Putamen (tissue), 1 donor: Measurements from ENCODE around the gene UBALD1.
"Not testable (repeated sequence)": the region's sequence is repeated elsewhere in the genome, so short reads cannot be mapped to it uniquely, and the experiment has no call there.

ENCODE experiments used
- DNase-seq: peaks from one replicate; pipeline ENCODE4 v3.0.0-alpha.2; 2016; ENCODE audit warnings: low spot score

UBALD1 gene

DNA sequence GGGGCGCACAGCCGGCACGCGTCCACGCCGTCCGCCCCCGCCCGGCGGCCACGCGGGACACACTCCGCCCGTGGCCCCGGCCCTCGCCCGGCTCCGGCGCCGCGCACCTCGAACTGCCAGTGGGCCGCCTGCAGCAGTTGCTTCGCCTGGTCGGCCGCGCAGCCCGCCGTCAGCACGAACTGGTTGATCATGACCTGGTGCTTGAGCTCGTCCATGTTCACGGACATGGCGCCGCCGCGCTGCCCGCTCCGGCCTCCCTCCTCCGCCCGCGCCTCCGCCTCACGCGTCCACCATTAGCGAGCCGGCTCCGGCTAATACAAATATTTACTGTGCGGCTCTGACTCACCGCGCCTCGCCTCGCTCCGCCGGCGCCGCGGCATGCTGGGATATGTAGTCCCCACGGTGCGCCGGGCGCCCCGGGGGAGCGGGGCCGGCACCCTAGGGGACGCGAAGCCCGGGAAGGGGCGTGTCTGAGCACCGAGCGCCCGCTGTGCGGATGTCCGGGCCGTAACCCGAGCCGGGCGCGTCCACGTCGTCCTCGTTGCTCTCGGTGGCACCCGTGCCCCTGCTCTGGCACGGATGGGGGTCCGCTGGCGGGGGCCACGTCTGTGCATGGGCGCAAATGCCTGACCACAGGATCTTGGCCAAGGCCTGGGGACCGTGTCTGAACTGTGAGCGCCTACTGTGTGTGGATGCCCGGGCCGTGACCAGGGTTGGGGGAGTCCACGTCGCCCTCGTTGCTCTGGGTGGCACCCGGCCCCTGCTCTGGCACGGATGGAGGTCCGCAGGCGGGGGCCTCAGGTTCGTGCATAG lies at the start of gene UBALD1:
UBALD1 (minus strand) TSS at position 318 of the 813 bp plus-strand sequence; CDS start at position 227, 91 bp downstream.
- DNase-seq = peak; percentile 86

DNA sequence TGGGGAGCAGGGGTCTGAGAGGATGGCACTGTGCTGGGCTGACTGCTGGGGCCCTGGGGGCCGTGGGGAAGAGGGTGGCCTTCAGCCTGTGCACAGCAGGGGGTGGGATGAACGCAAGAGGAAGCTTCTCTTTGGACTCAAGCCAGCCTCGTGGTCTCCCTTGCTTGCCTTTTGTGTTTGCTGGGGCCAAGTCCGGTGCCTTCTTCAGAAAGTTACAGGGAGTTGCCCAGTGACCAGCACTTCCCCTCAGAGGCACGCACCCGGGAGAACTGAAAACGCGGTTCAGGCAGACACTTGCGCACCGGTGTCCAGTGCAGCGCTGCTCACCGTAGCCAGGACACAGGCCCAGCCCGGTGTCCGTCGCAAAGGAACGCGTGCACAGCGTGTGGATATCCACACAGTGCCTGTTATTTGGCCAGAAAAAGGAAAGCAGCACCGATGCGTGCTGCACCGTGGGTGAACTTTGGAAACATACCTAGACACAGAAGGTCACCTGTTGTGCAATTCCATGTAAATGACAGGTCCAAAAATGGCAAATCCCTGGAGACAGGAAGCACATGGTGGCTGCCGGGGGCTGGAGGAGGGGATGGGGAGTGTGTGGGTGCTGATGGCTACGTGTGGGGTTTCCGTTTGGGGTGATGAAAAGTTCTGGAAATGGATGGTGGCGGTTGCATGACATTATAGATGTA lies 49.2 kb upstream of the UBALD1 start:
- peak; percentile 47 for DNase-seq

DNA sequence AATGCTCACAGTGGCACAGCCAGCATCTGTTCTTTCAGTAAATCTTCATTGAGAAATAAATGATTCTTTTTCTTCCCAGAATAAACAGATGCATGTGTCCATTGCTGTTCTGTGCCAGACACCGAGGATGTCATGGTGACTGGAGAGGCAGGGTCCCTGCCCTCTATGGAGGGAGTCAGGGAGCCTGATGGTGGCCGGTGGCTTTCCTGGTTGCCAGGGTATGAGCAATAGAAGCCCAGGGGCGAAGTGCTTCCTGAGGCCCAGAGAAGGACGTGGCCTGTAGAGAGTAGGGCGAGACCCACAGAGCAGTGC lies 48.7 kb upstream of the UBALD1 start:
- DNase-seq = no peak

DNA sequence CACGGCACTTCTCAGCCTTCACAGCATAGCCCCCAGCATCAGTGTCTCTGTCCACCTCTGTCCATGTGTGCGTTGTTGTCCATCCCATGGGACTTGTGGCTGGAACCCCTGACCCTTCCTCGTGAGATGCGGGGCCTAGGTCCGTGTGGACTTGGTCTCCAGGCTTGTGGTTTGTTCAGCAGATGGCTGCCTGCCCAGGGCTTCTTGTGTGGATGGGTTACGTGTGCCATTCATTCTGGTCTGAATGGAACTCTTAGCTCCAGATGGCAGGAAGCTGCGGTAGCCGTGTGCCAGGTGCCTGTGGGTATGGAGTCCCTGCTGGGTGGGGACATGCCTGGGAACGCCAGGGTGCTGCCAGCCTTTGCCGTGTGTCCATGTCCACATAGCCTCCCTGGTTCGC lies 47.0 kb upstream of the UBALD1 start:
- DNase-seq = no peak

DNA sequence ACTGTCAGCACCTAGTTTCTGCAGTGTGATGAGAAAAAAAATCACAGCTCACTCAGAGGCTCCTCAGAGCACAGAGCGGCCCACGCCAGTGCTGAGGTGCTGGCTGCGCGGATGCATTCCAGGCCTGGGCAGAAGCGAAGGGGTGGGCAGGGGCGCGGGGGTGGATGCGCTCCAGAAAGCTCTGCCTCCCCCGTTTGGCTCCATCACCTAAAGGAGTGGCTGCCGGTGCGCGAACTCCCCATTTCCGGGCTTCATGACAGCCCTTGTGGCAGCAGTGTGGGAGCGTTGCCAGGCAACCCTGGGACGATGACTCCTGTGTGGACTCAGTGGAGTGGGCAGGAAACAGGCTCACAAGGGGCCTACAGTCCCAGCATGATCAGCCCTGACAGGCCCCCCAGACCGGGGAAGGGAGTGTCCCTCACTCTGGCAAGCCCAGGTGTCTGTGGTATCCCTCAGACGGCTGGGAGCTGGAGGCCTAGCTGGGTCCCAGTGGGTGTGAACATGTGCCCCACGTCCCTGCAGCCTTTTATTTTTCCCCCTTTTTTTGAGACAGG lies 45.8 kb upstream of the UBALD1 start:
- peak; percentile 82 for DNase-seq

DNA sequence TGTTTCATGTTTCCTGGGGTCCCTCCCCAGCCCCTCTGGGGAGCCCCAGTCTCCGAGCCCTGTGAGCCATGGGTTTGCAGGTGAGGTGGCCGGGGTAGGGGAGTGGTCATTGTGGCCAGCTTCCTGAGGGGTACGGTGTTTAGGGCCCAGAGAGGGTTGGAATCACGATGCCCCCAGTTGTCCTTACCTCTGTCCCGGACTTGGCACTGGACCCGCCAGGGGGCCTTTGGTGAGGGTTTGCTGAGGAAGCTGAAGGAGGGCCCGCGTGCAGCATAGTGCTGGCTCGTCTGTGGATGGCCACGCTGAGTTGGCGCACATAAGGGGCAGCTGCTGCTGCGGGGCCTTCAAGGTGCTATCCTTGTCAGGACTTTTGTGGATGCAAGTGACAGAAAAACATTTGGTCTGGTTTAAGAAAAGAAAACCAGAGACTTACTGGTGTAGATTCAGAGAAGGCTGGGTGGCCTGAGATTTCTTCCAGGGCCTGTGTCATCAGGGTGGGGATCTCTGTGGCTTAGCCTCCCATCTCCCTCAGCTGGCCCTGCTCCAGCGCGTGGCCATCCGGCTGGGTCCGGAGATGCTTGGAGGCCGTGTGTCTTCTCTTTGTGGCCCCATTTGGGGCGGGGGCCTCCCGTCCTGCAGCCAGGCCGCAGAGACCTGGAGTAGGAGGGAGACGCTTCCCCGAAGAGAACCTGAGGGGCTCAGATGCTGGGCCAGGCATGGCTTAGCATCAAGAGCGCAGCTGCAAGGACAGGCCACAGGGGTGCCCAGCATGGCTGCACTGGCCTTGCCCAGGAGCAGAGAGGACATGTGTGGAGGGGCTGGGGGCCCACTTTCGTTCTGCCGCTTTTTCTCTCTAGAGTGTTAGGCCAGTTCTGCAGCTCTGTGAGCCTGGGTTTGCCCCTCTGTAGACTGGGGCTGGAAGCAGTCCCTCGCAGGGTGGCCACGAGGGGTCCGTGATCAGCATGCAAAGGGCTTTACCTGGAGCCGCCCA lies 45.0 kb upstream of the UBALD1 start:
- DNase-seq = no peak

DNA sequence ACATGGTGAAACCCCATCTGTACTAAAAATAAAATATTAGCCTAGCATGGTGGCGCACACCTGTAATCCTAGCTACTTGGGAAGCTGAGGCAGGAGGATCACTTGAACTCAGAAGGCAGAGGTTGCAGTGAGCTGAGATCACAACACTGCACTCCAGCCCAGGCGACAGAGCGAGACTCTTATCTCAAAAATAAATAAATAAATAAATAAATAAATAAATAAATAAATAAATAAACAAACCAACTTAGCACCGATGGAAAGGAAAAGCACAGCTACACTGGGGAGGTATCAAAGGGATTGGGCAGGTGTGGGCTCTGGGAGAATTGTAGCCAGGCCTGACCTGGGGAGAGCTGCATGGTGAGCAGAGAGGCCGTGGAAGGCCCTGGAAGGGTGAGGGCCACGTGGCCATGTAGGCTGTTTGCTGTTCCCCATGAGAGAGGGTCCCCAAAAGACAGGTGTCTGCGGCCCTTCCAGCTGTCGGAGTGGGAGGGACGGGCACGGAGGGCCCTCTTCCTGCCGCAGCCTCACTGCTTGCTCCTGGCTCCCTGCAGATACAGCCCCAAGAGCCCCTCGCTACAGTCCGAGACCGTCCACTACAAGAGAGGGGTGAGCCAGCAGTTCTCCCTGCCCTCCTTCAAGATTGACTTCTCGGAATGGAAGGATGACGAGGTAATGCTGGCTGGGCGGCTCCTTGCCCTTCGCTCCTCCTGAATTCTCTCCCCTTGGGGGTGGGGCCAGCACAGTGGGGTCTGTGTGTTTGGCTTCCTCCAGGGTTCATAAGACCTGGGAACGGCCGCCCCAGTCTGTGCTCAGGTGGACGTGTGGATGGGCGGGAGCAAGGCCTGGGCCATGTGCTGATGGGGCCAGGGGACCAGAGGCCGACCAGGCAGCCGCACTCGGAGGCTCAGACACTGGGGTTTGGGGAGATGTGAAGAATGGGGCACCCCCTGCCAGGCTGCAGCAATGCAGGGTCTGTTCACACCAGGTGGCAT lies 42.3 kb upstream of the UBALD1 start:
- no peak for DNase-seq

DNA sequence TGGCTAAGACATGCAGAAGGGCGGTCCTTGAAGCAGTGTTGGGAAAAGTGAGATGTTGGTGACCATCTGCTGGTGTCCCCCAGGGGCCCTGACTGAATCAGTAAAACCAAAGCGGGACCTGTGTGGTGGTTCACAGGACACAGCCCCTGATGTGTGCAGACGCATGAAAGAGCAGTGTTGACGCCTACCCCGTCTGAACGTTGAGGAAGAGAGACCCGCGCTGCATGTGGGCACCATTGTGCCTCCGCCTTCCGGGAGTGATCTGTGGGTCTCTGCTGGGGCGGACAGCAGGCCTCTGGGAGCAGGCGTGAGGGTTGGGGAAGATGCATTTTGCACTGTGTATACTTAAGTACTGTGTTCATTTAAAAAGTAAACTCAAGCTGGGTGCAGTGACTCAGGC lies 41.5 kb upstream of the UBALD1 start:
- no peak for DNase-seq

DNA sequence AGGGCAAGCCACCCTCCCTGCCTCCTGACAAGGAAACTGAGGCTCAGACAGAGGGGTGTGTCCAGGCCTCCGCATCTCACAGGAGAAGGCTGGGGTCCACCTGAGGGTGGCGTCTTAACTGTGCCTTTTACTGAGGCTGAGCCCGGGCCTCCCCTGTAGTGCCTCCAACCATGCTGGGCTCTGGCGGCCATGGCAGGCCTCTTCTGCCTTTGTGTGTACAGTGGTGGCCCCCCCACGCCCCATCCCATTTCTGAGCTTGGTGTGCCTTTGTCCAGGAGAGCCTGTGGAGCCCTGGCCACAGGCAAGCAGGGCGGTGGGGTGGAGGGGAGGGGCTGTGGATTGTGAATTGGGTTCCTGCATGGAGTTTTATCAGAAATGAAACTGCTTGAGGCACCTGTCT lies 41.1 kb upstream of the UBALD1 start:
- no peak for DNase-seq

DNA sequence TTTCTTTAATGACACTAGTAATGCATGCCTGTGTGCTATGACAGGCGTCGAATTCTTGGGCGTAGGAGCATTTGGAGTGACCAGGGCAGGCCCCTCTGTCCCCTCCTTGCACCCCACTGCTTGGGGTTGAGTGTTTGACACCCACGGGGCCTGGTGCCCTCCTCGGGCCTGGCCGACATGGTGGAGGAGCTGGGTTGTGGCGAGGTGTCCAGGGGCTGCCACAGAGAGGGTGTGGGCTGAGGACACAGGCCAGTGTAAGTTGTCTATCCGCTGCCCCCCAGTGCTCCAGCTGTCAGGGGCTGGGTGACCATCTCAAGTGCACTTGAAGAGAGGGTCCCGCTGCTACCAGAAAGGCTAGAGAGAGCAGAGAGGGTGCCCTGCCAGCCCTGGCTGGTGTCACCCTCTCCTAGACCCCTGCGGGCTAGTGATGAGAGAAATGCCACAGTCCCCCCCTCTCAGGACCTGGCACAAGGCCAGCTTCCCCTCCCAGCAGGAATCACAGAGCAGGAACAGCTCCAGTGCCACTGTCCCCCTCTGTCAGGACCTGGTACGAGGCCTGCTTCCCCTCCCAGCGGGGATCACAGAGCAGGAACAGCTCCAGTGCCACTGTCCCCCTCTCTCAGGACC lies 40.4 kb upstream of the UBALD1 start:
- DNase-seq = no peak

DNA sequence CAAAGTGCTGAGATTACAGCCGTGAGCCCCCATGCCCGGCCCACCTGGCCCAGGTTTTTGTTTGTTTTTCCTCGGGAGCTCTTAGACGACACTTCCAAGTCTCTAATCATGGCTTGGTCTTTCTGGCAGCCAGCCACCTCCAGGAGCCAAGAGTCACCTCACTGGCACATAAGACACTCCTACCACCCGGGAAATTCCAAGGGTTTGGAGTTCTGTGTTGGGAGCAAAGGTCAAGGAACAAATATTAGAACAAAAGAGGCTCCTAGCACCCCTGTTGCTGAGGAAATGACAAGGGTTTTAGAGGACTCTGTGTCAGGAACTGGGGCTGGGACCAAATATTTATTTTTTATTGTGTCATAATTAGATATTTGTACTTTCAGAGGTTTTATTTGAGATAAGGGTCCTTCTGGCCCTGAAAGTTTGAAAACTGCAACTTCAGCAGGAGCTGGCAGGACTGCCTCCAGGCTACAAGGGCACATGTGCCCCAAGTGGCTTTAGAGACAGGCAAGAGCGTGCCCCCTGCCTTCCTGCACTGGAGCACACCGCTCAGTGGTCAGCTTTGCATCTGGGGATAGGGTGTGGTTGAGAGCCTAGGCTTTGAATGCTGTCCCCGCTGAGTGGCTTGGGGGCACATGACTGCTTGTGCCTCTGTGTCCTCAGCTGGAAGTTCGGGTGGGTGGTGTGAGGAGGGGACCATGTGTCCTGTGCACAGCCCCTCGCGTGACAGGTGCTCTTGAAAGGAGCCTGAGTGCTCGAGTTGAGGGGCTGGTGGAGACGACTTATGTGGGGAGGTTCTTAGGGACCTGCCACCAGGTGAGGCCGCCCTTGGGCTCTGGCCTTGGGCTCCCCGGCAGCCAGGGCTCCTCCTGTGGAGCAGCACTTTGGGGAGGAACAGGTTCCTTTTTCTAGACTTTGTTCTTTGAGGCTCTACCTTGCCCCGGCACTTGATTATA lies 39.6 kb upstream of the UBALD1 start:
- DNase-seq = no peak

DNA sequence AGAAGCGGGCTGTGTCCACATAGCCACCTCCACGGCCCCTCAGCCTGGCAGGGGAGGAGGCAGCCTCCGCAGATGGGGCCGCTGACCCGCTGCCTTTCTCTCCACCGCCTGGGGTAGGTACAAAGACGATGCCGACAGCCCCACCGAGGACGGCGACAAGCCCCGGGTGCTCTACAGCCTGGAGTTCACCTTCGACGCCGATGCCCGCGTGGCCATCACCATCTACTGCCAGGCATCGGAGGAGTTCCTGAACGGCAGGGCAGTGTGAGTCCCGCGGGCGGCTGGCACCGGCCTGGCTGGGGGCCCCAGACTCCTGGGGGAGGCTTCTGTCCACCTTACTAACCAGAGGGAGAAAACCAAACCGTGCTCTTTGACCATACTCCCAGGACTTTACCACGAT lies 37.9 kb upstream of the UBALD1 start:
- no peak for DNase-seq

DNA sequence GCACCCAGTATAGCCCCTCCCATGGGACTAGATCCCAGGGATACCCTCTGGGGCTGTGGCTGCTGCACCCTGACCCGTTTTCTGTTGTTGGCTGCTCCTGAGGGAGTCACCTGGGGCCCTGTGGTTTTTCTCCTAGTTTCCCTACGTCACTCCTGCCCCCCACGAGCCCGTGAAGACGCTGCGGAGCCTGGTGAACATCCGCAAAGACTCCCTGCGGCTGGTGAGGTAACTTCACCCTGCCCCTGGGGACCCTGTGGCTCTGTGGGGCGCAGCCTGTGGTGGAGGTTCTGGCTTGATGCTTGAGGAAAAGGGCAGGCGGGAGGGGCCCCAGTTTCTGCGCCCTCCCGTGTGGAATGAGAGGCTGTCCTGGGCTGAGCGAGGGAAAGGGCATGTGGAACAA lies 37.1 kb upstream of the UBALD1 start:
- DNase-seq = no peak

DNA sequence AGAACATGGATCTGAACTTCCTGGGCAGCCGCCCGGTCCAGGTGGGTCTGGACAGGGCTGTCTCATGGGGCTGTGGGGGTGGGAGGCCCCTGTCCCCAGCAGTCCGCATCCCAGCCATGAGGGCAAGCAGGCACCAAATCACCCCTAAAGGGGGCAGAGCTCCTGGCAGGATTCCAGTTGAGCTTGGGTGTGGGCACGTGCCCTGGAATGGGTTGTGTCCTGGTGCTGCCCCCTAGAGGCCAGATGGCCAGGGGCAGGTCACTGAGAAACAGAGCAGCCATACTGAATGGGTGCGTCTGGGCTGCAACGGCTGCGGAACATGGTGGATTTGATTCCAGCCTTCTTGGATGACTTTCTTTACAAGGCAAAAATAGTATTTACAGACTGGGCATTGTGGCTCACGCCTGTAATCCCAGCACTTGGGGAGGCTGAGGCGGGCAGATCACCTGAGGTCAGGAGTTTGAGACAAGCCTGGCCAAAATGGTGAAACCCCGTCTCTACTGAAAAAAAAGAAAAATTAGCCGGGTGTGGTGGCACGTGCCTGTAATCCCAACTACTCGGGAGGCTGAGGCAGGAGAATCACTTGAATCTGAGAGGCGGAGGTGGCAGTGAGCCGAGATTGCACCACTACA lies 35.9 kb upstream of the UBALD1 start:
- not testable (repeated sequence) for DNase-seq

DNA sequence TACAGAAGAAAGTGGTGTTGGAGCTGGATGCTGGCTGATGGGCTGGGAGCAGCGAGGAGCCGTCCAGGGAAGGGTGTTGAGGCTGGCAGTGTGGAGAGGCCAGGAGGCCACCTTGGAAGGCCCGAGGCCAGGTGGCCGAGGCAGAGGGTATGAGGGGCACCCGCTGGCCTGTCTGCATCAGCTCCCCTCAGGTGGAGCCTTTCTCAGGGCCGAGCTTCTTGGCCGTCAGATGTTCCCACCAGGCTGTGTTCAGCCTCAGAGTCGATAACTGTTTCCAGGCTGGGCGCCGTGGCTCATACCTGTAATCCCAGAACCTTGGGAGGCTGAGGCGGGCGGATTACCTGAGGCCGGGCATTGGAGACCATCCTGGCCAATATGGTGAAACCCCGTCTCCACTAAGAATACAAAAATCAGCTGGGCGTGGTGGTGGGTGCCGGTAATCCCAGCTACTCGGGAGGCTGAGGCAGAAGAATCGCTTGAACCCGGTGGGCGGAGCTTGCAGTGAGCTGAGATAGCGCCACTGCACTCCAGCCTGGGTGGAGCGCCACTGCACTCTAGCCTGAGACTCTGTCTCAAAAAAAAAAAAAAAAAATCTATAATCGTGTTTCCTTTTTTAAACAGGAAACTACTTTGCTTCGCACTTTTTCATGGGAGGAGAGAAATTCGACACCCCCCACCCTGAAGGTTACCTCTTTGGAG lies 35.2 kb upstream of the UBALD1 start:
- no peak for DNase-seq

DNA sequence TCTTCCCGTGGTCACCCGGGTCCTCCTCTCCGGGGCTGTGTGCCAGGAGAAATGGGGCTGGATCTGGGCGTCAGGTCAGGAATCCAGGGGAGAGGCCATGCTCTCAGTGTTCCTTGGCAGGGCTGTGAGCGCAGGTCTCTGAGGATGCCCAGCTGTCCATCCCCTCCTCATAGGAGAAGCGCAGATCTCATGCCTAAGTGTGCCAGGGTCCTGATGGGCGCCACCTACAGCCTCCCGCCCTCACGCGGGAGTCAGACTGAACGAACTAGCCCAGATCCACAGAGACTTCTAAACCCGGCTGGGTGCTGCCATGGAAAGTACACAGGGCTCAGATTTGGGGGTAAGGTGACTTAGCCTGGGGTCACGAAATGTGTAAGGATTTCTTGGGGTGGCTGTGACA lies 34.2 kb upstream of the UBALD1 start:
- DNase-seq = no peak

DNA sequence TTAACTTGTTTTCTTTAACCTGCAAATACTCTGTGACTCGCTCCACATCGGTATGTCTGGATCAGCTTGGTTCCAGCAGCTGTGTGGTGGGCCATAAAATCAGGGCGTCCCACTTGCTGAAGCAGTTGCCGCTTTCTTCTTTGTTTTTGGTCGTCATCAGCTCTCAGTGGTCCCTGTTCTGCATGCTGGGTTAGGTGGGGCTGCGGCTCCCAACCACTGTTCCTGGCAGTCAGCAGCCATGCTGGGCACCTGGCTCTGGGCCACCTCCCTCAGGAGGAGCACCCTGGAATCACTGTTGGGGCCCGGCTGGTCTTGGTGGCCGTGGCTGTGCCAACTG lies 32.9 kb upstream of the UBALD1 start:
- DNase-seq = no peak
